CD14-positive monocyte (primary cell): ENCODE data around the gene PDE4D. TPM values are rescaled to one million over a fixed set of nuclear protein-coding genes. Genes with fewer than 3 reads are reported as not detected.

ENCODE experiments used
- DNase-seq, 3 donors: peaks; one replicate each; pipeline ENCODE4 v3.0.0-alpha.2; 2011 to 2022
- H2AFZ ChIP-seq: 2 replicates; pipeline ENCODE4 v1.6.0; 2012; ENCODE audit warnings: mild to moderate bottlenecking, low read depth, low read length, inconsistent platforms; ENCODE audit not compliant: insufficient read depth, poor library complexity, severe bottlenecking
- H3K27ac ChIP-seq, 2 donors: 1 replicate in 1 of 2; 2 replicates in 1 of 2; pipeline ENCODE4 v1.5.1; 2012 to 2013; ENCODE audit warnings: low read length in 2 of 2, control low read depth in 1 of 2, inconsistent platforms in 1 of 2, low read depth in 1 of 2, mild to moderate bottlenecking in 1 of 2
- H3K27me3 ChIP-seq, 2 donors: one replicate each; pipeline versions ENCODE4 v1.6.0 to v1.6.1; 2011 to 2013; ENCODE audit warnings: low read length in 2 of 2; ENCODE audit not compliant: control insufficient read depth in 2 of 2, insufficient read depth in 2 of 2
- H3K36me3 ChIP-seq, 2 donors: replicated peaks in 1 of 2; 1 replicate in 1 of 2; 2 replicates in 1 of 2; pipeline versions ENCODE4 v1.5.1 to v1.6.1; 2012 to 2013; ENCODE audit warnings: low read length in 2 of 2, control low read depth in 1 of 2, inconsistent platforms in 1 of 2, mild to moderate bottlenecking in 1 of 2; ENCODE audit not compliant: insufficient read depth in 2 of 2, control insufficient read depth in 1 of 2
- H3K4me1 ChIP-seq, 2 donors: 1 replicate in 1 of 2; 2 replicates in 1 of 2; pipeline versions ENCODE4 v1.5.1 to v1.6.1; 2012 to 2013; ENCODE audit warnings: low read length in 2 of 2, control low read depth in 1 of 2, inconsistent platforms in 1 of 2, mild to moderate bottlenecking in 1 of 2, moderate library complexity in 1 of 2; ENCODE audit not compliant: insufficient read depth in 2 of 2, control insufficient read depth in 1 of 2
- H3K4me2 ChIP-seq: replicated peaks from 2 replicates; pipeline ENCODE3; 2012; ENCODE audit warnings: low read length, moderate library complexity, mild to moderate bottlenecking; ENCODE audit not compliant: poor library complexity, severe bottlenecking; ENCODE audit errors: extremely low read depth
- H3K4me3 ChIP-seq, 3 experiments: fragments of 200-600 bp in 1 of 3; sonication (generic) in 1 of 3; replicated peaks in 1 of 3; 1 replicate in 2 of 3; 2 replicates in 1 of 3; pipeline ENCODE4 v1.5.1; 2011 to 2013; ENCODE audit warnings: low read length in 3 of 3, mild to moderate bottlenecking in 3 of 3, control low read depth in 2 of 3, low read depth in 2 of 3, inconsistent platforms in 1 of 3, moderate library complexity in 1 of 3
- H3K79me2 ChIP-seq: 2 replicates; pipeline ENCODE4 v1.6.0; 2012; ENCODE audit warnings: mild to moderate bottlenecking, control low read depth, inconsistent platforms, low read length, moderate library complexity; ENCODE audit not compliant: insufficient read depth
- H3K9ac ChIP-seq: 2 replicates; pipeline ENCODE4 v1.6.0; 2017; ENCODE audit warnings: low read length, mild to moderate bottlenecking; ENCODE audit not compliant: insufficient read depth, poor library complexity, severe bottlenecking
- H3K9me3 ChIP-seq, 2 donors: replicated peaks in 1 of 2; 1 replicate in 1 of 2; 2 replicates in 1 of 2; pipeline versions ENCODE4 v1.5.1 to v1.6.1; 2012 to 2013; ENCODE audit warnings: low read length in 2 of 2, control low read depth in 1 of 2; ENCODE audit not compliant: control insufficient read depth in 1 of 2, insufficient read depth in 1 of 2
- H4K20me1 ChIP-seq: 2 replicates; pipeline ENCODE4 v1.6.0; 2012; ENCODE audit warnings: mild to moderate bottlenecking, low read length, control low read depth, moderate library complexity; ENCODE audit not compliant: insufficient read depth
- H3K27ac Mint-ChIP-seq, 7 donors: one replicate each; pipeline ENCODE4 v1.8.0; 2020; ENCODE audit warnings: mild to moderate bottlenecking in 7 of 7, mixed read lengths in 7 of 7, moderate library complexity in 6 of 7, inconsistent platforms in 2 of 7
- H3K27me3 Mint-ChIP-seq, 3 donors: one replicate each; pipeline ENCODE4 v1.8.0; 2021 to 2022; ENCODE audit warnings: low read depth in 3 of 3, mild to moderate bottlenecking in 3 of 3, mixed read lengths in 3 of 3, moderate library complexity in 3 of 3, inconsistent platforms in 1 of 3
- H3K36me3 Mint-ChIP-seq, 2 donors: one replicate each; pipeline ENCODE4 v1.8.0; 2020; ENCODE audit warnings: mixed read lengths in 2 of 2, inconsistent platforms in 1 of 2, mild to moderate bottlenecking in 1 of 2
- H3K4me1 Mint-ChIP-seq: one replicate; pipeline ENCODE4 v1.8.0; 2020; ENCODE audit warnings: mild to moderate bottlenecking, mixed read lengths
- H3K4me3 Mint-ChIP-seq, 2 donors: one replicate each; pipeline ENCODE4 v1.8.0; 2020; ENCODE audit warnings: mild to moderate bottlenecking in 2 of 2, mixed read lengths in 2 of 2, moderate library complexity in 1 of 2
- H3K9me3 Mint-ChIP-seq, 7 donors: one replicate each; pipeline ENCODE4 v1.8.0; 2020 to 2022; ENCODE audit warnings: mixed read lengths in 7 of 7, mild to moderate bottlenecking in 6 of 7, moderate library complexity in 6 of 7, inconsistent platforms in 2 of 7
- WGBS: methylation state at CpG from one replicate; pipeline ENCODE4 v1.1.5; 2013; ENCODE audit warnings: missing lambda C conversion rate; ENCODE audit not compliant: insufficient coverage; 5-methylcytosine and 5-hydroxymethylcytosine counted together
- intact Hi-C, 2 donors: fragments of 100-400 bp; cut with micrococcal nuclease; formaldehyde crosslinking; loops; one replicate each; pipeline versions ENCODE4 v1.15.0 to v1.15.1; 2023
- polyA plus RNA-seq, 3 donors: library from polyadenylated mRNA; depleted of rRNA in 1 of 3; unstranded in 2 of 3; stranded (reverse) in 1 of 3; fragments of 300-500 nt in 2 of 3; fragments of >200 nt in 1 of 3; fragmentation: Illumina TruSeq in 2 of 3; gene quantifications; 1 replicate in 2 of 3; 2 replicates in 1 of 3; pipeline ENCODE4 v1.2.3, GENCODE V29; 2012 to 2021
- TF ChIP-seq, protein P1 (sequence below): fragments of 200-600 bp; IDR thresholded peaks from one replicate; pipeline ENCODE4 v1.8.0; 2022; ENCODE audit warnings: antibody characterized with exemption, mild to moderate bottlenecking

PDE4D gene
- polyA plus RNA-seq, 3 donors: 1.9 to 3.4 (median 2.8) TPM

DNA sequence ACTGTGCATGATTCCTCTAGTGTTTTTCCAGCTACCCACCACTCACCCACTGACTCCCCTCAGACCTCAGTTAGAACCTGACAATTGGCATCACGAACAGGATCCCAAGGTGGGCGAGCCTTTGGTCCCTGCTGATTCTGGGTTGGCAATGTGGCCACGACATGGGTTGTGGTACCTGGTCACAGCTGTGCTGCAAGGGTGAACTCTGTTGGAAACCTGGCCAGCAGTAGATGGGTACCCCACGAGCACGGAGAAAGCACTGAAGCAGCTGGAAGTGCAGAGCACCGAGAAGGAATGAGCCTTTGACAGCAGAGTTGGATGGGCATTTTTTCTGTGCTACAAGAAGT is 180.1 kb downstream of the PDE4D start:
- H3K79me2 ChIP-seq: no peaks in the 10 kb centered on the region
- H3K4me3 ChIP-seq: no peak overlapping the region
- no peaks in the 10 kb centered on the region for H3K4me1 ChIP-seq
- Mint-ChIP-seq H3K4me3 (no peak overlapping the region), H3K27me3 (no peaks in the 10 kb centered on the region), H3K27ac (no peak overlapping the region), H3K4me1 (no peaks in the 10 kb centered on the region), H3K9me3 (peaks cover 0 to 22% (median 12%) of the 10 kb centered on the region in 7 donors), H3K36me3 (peaks cover 5 to 10% of the 10 kb centered on the region in 2 donors)
- H3K27me3 ChIP-seq: no peaks in the 10 kb centered on the region
- H3K9ac ChIP-seq: no peak overlapping the region
- intact Hi-C loops: no loop called here
- no peaks in the 10 kb centered on the region for H3K36me3 ChIP-seq
- no peak overlapping the region for H3K4me2 ChIP-seq
- DNase-seq: no peak
- WGBS: 95% methylated on average over 6 of the region's 6 CpGs
- H4K20me1 ChIP-seq: no peaks in the 10 kb centered on the region
- H3K9me3 ChIP-seq: peaks cover 12 to 26% of the 10 kb centered on the region in 2 donors
- H2AFZ ChIP-seq: no peak overlapping the region
- no peak overlapping the region for H3K27ac ChIP-seq
- TF ChIP-seq, protein P1, sequence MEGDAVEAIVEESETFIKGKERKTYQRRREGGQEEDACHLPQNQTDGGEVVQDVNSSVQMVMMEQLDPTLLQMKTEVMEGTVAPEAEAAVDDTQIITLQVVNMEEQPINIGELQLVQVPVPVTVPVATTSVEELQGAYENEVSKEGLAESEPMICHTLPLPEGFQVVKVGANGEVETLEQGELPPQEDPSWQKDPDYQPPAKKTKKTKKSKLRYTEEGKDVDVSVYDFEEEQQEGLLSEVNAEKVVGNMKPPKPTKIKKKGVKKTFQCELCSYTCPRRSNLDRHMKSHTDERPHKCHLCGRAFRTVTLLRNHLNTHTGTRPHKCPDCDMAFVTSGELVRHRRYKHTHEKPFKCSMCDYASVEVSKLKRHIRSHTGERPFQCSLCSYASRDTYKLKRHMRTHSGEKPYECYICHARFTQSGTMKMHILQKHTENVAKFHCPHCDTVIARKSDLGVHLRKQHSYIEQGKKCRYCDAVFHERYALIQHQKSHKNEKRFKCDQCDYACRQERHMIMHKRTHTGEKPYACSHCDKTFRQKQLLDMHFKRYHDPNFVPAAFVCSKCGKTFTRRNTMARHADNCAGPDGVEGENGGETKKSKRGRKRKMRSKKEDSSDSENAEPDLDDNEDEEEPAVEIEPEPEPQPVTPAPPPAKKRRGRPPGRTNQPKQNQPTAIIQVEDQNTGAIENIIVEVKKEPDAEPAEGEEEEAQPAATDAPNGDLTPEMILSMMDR: no peak

DNA sequence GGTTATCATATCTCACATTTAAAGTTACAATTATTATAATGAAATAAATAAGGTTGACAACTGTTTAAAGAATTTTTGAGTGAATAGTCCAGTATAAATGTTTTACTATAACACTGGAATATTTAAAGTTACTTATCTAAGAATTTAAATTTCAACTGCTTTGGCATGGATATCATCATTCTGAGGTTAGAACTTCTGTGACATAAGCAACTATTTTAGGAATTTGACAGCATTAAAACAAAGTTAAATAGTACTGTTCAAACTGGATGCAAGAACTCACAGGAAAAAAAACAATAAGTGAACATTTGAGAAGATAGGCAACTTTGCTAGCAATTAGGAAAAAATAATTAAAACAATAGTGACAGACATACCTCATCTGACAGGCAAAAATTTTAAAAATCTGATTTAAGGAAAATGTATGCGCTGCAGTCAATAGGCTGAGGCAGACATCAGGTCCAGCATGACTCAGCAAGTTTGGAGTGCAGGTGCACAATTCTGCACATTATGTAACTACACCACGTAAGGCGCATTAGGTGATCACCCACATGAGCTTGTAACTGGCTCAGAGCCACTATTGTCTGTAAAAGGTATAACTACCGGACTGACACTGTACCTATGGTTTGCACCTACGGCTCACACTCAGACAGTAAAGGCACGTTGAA is 180.6 kb downstream of the PDE4D start:
- H3K4me1 Mint-ChIP-seq: no peaks in the 10 kb centered on the region
- no peak overlapping the region for H3K4me2 ChIP-seq
- H2AFZ ChIP-seq: no peak overlapping the region
- WGBS: 100% methylated on average over 5 of the region's 6 CpGs
- peaks cover 12 to 26% of the 10 kb centered on the region in 2 donors for H3K9me3 ChIP-seq
- H3K36me3 ChIP-seq: no peaks in the 10 kb centered on the region
- H3K4me1 ChIP-seq: no peaks in the 10 kb centered on the region
- no peaks in the 10 kb centered on the region for H3K27me3 ChIP-seq
- DNase-seq: no peak
- no peak overlapping the region for H3K4me3 ChIP-seq
- no peaks in the 10 kb centered on the region for H3K27me3 Mint-ChIP-seq
- H3K9me3 Mint-ChIP-seq: peaks cover 0 to 22% (median 12%) of the 10 kb centered on the region in 7 donors
- TF ChIP-seq, protein P1: no peak
- H3K79me2 ChIP-seq: no peaks in the 10 kb centered on the region
- intact Hi-C loops: no loop called here
- peaks cover 5 to 10% of the 10 kb centered on the region in 2 donors for H3K36me3 Mint-ChIP-seq
- no peak overlapping the region for H3K27ac Mint-ChIP-seq
- no peaks in the 10 kb centered on the region for H4K20me1 ChIP-seq
- H3K4me3 Mint-ChIP-seq: no peak overlapping the region
- H3K9ac ChIP-seq: no peak overlapping the region
- H3K27ac ChIP-seq: no peak overlapping the region
